Measurements from ENCODE around the gene HCST.

HCST gene

DNA sequence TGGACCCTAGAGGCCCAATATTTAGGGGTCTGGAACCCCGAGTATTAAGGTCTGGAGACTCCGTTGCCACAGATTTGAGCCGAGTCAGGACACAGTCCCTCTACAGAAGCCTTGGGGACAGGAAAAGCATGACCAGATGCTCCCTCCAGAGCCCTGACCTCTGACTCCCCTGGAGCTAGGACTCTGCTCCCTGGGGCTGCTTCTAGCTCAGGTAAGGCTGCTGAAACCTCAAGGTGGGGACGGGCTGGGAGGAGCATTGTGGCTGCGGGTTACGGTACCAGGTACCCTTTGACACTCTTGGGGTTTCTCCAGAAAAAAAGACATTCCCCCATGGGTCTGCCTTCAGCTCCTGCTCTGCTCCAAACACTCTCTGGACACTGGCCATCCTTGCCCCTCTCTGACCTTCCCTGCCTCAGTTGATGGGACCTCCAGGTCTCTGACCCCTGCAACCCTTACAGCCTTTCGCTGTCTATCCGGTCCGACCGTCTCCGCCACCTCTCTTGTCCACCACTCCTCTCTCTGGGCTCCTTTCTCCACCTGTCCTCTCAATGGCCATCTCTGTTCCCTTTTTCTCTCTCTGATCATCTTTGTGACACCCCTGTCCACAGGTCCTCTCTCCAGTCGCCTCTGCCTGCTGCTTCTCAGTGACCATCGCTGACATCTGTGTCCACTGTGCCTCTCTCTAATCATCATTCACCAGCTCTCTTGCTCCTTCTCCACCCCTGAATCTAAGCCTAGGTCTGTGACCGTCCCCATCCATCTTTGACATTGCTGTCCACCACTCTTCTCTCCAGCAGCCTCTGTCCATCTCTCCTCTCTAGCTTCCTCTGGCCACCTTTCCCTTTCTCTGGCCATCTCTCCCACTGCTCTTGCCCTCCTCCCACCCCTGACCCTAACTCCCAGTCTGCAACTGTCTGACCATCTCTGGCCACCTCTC lies 35.3 kb downstream of the HCST start:
- no peak for DNase-seq (ENCODE audit: low spot score)

DNA sequence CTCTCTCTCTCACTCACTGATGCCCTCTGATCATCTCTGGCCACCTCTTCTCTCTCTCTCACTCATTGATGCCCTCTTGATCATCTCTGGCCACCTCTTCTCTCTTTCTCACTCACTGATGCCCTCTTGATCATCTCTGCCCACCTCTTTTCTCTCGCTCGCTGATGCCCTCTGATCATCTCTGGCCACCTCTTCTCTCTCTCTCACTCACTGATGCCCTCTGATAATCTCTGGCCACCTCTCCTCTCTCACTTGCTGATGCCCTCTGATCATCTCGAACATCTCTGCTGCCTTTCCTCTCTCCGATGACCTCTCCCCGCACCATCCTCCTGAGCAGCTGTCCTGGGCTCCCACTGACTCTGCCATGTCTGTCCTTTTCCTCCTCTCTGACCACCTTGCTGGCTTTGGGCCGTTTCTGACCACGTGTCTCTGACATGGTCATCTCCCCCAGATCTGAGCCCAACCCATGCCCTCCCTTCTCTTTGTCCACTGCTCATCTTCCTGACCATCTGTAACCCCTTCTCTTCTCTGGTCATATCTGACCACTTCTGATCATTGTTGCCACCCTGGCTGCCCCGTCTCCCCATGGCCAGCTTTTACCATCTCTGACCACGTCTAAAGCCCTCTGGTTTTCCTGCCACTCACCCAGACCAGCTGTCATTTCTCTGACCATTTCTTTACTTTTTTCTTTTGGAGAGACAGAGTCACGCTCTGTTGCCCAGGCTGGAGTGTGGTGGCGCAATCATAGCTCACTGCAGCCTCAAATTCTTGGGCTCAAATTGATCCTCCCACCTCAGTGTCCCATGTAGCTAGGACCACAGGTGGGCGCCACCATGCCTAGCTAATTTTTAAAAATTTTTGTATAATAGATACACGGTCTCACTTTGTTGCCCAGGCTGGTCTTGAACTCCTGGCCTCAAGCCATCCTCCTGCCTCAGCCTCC lies 36.2 kb downstream of the HCST start:
- DNase-seq (ENCODE audit: low spot score), result no peak

DNA sequence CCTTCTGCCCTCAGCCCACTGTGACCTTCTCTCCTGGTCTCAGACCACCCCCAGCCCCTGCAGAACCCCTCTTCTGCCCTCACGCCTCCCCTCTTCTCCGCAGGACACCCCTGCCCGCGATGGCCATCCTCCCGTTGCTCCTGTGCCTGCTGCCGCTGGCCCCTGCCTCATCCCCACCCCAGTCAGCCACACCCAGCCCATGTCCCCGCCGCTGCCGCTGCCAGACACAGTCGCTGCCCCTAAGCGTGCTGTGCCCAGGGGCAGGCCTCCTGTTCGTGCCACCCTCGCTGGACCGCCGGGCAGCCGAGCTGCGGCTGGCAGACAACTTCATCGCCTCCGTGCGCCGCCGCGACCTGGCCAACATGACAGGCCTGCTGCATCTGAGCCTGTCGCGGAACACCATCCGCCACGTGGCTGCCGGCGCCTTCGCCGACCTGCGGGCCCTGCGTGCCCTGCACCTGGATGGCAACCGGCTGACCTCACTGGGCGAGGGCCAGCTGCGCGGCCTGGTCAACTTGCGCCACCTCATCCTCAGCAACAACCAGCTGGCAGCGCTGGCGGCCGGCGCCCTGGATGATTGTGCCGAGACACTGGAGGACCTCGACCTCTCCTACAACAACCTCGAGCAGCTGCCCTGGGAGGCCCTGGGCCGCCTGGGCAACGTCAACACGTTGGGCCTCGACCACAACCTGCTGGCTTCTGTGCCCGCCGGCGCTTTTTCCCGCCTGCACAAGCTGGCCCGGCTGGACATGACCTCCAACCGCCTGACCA lies 37.2 kb downstream of the HCST start:
- DNase-seq (ENCODE audit: low spot score), result no peak

DNA sequence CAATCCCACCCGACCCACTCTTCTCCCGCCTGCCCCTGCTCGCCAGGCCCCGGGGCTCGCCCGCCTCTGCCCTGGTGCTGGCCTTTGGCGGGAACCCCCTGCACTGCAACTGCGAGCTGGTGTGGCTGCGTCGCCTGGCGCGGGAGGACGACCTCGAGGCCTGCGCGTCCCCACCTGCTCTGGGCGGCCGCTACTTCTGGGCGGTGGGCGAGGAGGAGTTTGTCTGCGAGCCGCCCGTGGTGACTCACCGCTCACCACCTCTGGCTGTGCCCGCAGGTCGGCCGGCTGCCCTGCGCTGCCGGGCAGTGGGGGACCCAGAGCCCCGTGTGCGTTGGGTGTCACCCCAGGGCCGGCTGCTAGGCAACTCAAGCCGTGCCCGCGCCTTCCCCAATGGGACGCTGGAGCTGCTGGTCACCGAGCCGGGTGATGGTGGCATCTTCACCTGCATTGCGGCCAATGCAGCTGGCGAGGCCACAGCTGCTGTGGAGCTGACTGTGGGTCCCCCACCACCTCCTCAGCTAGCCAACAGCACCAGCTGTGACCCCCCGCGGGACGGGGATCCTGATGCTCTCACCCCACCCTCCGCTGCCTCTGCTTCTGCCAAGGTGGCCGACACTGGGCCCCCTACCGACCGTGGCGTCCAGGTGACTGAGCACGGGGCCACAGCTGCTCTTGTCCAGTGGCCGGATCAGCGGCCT lies 37.9 kb downstream of the HCST start:
- no peak for DNase-seq (ENCODE audit: low spot score)

DNA sequence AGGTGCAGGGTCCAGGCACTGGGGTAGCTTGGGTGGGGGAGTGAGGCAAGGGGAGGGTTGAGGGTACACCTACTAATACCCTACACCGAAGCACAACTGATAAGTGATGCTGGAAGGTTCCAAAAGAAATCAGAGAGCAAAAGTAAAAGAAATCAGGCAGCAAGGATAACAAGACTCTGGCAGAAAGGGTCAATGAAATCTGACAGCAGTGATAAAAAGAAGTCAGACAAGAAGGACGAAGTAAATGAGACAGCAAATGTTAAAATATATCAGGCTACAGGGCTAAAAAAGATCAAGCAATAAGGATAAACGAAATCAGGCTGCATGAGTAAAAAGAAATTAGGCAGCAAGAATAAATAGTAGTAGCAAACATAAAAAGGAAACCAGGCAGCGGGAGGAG lies 38.5 kb downstream of the HCST start:
- no peak for DNase-seq (ENCODE audit: low spot score)

DNA sequence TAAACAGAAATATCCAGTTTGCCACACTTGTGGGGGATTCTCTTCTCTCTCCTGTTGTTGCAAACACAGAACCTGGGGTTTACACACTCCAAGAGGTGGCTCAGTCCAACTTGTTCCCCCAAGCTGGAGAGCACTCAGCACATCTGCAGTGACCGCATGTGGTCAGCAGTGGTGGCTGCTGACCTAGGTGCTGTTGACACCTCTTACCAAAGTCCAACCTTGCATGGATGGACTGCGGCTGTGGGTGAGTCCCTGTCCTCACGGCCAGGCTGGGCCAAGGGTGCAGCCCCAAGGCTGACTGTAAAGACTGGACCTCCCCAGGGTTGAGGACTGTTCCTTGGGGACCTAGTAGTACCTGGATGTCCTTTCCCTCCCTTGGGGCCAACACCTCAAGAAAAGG lies 39.9 kb downstream of the HCST start:
- DNase-seq (ENCODE audit: low spot score), result no peak

DNA sequence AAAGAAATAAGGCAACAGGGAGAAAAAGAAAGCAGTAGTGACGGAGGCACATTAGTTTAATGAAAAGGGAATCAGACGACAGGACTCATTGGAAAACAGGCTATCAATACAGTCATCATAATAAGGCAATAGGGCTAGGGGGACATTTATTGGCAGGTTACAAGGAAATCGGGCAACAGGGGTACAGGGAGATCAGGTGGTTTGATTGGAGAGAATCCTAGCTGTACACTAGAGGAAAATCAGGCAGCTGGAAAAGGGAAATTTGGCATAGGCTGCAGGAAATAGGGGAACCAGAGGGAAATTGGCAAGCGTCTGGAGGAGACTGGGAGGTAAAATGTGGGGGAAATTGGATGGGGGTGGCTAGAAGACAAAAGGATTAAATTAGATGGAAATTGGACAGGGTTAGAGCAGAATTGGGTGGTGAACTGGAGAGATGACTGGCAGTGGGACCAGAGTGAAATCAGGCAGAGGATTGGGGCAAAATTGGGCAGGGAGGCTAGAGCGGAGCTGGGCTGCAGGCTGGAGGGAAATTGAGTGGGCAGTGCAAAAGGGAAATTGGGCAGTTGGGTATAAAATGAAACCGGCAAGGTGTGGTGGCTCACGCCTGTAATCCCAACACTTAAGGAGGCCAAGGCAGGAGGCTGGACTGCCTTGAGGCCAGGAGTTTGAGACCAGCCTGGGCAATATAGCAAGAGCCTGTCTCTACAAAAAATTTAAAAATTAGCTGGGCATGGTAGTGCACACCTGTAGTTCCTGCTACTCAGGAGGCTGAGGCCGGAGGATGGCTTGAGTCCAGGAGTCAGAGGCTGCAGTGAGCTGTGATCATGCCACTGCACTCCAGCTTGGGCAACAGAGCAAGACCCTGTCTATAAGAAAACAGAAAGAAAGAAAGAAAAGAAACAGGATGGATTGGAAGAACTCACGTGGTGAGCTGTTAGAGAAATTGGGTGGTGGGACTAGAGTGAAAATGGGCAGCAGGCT lies 41.3 kb downstream of the HCST start:
- no peak for DNase-seq (ENCODE audit: low spot score)

DNA sequence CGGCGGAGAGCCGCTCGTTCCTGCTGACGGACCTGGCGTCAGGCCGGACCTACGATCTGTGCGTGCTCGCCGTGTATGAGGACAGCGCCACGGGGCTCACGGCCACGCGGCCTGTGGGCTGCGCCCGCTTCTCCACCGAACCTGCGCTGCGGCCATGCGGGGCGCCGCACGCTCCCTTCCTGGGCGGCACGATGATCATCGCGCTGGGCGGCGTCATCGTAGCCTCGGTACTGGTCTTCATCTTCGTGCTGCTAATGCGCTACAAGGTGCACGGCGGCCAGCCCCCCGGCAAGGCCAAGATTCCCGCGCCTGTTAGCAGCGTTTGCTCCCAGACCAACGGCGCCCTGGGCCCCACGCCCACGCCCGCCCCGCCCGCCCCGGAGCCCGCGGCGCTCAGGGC lies 42.2 kb downstream of the HCST start:
- no peak for DNase-seq (ENCODE audit: low spot score)

DNA sequence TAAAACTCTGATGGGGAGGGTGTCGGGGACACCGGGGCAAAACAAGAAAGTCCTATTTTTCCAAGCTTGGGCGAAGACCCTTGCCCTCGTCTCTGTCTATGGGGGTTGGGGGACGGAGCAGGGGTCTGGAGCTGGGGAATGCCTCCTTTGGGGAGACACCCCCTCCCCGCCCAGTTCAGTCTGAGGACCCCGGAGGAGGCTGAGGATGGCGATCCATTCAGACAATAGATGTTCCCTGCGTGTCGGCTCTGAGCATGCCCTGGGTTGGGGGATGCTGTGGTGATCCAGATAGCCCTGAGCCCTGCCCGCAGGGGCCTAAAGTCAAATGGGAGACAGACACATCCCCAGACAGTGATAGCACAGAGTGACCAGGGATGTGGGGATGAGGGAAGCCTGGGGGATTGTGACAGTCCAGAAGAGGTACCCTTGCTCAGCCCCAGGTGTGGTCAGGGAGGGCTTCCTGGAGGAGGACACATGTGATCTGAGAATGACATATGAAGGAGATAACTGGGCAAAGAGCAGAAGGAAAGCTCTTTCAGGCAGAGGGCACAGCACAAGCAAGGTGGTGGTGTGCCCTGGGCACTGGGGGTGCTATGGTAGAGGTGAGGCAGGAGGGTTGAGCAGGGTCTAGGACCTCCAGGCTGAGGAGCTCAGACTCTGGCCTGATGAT lies 42.9 kb downstream of the HCST start:
- DNase-seq (ENCODE audit: low spot score), result no peak

DNA sequence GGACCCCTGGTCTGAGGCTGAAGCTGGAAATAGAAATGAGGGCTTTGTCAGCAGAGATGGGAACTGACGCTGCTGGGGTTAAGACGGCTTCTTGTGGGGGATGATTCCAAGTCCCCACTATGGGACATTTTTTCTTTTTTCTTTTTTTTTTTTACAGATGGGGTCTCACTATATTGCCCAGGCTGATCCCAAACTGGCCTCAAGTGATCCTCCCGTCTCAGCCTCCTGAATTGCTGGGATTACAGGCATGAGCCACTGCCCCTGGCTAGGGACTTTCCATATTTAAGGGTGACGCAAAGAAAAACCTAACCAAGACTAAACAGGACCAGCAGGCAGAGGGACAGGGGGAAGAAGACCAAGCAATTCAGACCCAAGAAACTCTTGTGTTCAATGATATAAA lies 43.9 kb downstream of the HCST start:
- no peak for DNase-seq (ENCODE audit: low spot score)

DNA sequence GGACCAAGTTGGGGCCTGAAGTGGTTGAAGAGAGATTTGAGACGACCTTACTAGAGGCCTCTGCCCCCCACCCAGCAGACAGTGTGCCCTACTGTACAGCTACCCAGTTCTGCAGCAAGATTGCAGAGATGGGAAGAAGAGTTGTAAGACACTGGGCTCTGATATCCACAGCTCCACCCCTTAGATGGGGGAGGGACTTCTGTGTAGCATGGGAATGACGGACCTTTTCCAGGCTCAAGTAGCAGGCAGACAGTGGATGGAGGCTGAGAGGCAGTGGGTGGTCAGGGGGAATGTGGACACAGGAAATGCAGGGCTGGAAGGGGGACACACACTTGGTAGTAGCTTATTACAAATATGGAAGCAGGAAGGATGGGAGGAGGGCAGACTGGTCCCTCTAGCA lies 46.8 kb downstream of the HCST start:
- no peak for DNase-seq (ENCODE audit: low spot score)
